ENCODE data around the gene TBR1. TPM values are rescaled to one million over a fixed set of nuclear protein-coding genes. Genes with fewer than 3 reads are reported as not detected.

The TBR1 gene
- total and polyA plus RNA-seq, 4 donors: under 0.01 TPM; not detected in 3

DNA sequence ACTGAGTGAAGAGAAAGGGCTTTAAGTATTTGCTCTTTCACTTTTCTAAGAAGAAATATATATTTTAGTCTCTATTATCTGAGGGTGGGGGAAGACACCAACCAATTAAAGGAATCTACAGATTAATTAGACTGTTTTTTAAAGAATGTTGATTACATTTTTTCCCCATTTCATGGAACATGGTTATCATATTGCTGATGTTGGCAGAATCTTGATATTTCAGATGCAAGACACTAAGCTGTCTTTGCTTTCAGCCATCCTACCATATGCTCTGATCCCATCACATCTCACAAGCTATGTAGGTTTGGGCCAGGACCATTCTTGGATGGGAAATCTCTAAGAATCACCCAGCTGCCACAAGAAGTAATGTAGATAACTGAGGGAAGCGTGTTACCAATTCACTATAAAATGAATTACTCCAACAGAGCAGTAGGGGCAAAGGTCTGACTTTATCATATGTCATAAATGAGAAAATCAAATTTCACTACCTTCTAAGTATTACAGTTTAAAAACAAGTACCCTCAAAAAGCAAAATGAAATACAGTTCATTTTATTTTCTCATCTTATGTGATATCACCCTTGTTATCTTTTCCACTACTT, 6.7 kb upstream of the TBR1 start:
- no peaks in the 10 kb centered on the region for H3K27me3 ChIP-seq (ENCODE audit: control insufficient read depth in 4 of 4, insufficient read depth in 4 of 4, low read length in 3 of 4)
- peaks cover 0 to 6% (median 3%) of the 10 kb centered on the region in 4 donors for H3K4me1 ChIP-seq (ENCODE audit: control insufficient read depth in 4 of 4, insufficient read depth in 4 of 4, low read length in 3 of 4)
- no peak overlapping the region for H3K4me3 ChIP-seq (ENCODE audit: low read depth in 1 of 3, low read length in 3 of 3)
- no peak for DNase-seq (ENCODE audit: low spot score)
- WGBS: 81% methylated on average over 1 of the region's 1 CpG
- H3K9ac ChIP-seq (ENCODE audit: low read depth in 1 of 2, low read length in 2 of 2): no peak overlapping the region
- TF ChIP-seq REST (IDR thresholded peaks at IDR 0.05): no peak
- no peak for TF ChIP-seq YY1 (IDR thresholded peaks at IDR 0.05)
- TF ChIP-seq, protein P1, sequence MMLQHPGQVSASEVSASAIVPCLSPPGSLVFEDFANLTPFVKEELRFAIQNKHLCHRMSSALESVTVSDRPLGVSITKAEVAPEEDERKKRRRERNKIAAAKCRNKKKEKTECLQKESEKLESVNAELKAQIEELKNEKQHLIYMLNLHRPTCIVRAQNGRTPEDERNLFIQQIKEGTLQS (IDR thresholded peaks at IDR 0.05): no peak
- TF ChIP-seq SP1 (IDR thresholded peaks at IDR 0.05): no peak
- no peak for TF ChIP-seq EGR1 (IDR thresholded peaks at IDR 0.05; ENCODE audit: low read depth in 2 of 2)
- no peak for TF ChIP-seq HNF4A (conservative IDR thresholded peaks at IDR 0.05)
- no peak for TF ChIP-seq FOXA2 (IDR thresholded peaks at IDR 0.05)
- no peak for TF ChIP-seq FOXA1 (IDR thresholded peaks at IDR 0.05)
- no peak for TF ChIP-seq GABPA (IDR thresholded peaks at IDR 0.05 in 1 of 2, conservative IDR thresholded peaks at IDR 0.05 in 1 of 2)
- H3K9me3 ChIP-seq (ENCODE audit: control insufficient read depth in 4 of 4, low read length in 3 of 4): no peaks in the 10 kb centered on the region
- no peak overlapping the region for H3K27ac ChIP-seq (ENCODE audit: low read depth in 1 of 2, low read length in 2 of 2)
- H3K36me3 ChIP-seq (ENCODE audit: control insufficient read depth in 4 of 4, insufficient read depth in 3 of 4, low read depth in 1 of 4, low read length in 3 of 4): peaks cover 0 to 5% (median 3%) of the 10 kb centered on the region in 4 donors

DNA sequence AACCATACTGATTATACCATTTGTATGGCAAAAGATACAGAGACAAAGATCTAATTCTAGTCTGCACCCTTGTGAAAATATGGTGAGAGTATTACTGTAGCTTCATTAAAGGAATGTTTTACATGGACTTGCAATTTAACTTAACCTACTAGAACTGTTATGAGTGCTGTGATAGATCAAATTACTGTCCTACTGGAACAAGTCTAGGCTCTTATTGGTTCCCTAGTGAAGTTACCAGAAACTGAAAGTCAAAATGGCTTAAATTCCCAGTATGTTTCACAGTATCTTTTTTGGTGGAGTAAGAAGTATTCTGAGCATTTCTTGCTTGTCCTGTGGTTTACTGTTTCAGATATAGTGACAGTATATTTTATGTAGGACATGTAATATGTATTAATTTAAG, 3.8 kb upstream of the TBR1 start:
- Histone ChIP-seq H3K27ac (ENCODE audit: low read depth in 1 of 2, low read length in 2 of 2) (no peak overlapping the region), H3K27me3 (ENCODE audit: control insufficient read depth in 4 of 4, insufficient read depth in 4 of 4, low read length in 3 of 4) (peaks cover 0 to 9% (median 5%) of the 10 kb centered on the region in 4 donors), H3K36me3 (ENCODE audit: control insufficient read depth in 4 of 4, insufficient read depth in 3 of 4, low read depth in 1 of 4, low read length in 3 of 4) (peaks cover 0 to 5% (median 3%) of the 10 kb centered on the region in 4 donors), H3K4me3 (ENCODE audit: low read depth in 1 of 3, low read length in 3 of 3) (no peak overlapping the region), H3K9me3 (ENCODE audit: control insufficient read depth in 4 of 4, low read length in 3 of 4) (no peaks in the 10 kb centered on the region), H3K4me1 (ENCODE audit: control insufficient read depth in 4 of 4, insufficient read depth in 4 of 4, low read length in 3 of 4) (peaks cover 15 to 33% (median 21%) of the 10 kb centered on the region in 4 donors), H3K9ac (ENCODE audit: low read depth in 1 of 2, low read length in 2 of 2) (no peak overlapping the region)
- TF ChIP-seq, protein P2, sequence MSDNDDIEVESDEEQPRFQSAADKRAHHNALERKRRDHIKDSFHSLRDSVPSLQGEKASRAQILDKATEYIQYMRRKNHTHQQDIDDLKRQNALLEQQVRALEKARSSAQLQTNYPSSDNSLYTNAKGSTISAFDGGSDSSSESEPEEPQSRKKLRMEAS (IDR thresholded peaks at IDR 0.05): no peak
- TF ChIP-seq HNF4A (conservative IDR thresholded peaks at IDR 0.05) (no peak), YY1 (IDR thresholded peaks at IDR 0.05) (no peak), SP1 (IDR thresholded peaks at IDR 0.05) (no peak)
- TF ChIP-seq, protein P3, sequence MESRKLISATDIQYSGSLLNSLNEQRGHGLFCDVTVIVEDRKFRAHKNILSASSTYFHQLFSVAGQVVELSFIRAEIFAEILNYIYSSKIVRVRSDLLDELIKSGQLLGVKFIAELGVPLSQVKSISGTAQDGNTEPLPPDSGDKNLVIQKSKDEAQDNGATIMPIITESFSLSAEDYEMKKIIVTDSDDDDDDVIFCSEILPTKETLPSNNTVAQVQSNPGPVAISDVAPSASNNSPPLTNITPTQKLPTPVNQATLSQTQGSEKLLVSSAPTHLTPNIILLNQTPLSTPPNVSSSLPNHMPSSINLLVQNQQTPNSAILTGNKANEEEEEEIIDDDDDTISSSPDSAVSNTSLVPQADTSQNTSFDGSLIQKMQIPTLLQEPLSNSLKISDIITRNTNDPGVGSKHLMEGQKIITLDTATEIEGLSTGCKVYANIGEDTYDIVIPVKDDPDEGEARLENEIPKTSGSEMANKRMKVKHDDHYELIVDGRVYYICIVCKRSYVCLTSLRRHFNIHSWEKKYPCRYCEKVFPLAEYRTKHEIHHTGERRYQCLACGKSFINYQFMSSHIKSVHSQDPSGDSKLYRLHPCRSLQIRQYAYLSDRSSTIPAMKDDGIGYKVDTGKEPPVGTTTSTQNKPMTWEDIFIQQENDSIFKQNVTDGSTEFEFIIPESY (IDR thresholded peaks at IDR 0.05): no peak
- DNase-seq (ENCODE audit: low spot score): no peak

Measured in liver (tissue), 9 donors.